GM12865 (cell line): ENCODE data around the gene IFT43.

Source experiments
- DNase-seq: peaks from one replicate; pipeline ENCODE4 v3.0.0; 2010; ENCODE audit warnings: low read depth
- H3K4me3 ChIP-seq: 2 replicates; pipeline ENCODE4 v1.5.1; 2011; ENCODE audit warnings: mild to moderate bottlenecking, low read depth, low read length, control low read depth
- TF ChIP-seq, protein P1 (sequence below): IDR thresholded peaks from 2 replicates; pipeline ENCODE4 v1.5.1; 2011; ENCODE audit warnings: low read length, control low read depth, low read depth, inconsistent platforms; ENCODE audit not compliant: insufficient read depth; ENCODE audit errors: missing control alignments

Gene IFT43

DNA sequence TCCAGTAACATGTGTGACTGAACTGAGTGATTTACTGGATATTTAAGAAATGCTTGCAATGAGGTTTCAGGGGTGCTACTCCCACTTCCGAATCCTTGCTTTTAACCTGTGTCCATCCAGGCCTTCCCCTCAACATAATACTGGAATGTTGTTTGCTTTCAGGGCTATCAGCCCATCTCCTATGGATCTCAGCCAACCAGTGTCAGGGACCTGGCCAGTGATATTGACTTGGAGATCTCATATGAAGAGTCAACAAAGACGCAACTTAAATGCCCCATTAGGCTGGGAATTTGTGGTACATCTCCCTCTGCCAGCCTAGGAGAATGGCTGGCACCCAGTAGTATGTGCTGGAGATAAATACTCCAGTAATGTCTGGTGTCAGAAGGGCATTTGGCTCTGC lies 889 bp upstream of the IFT43 start:
- TF ChIP-seq, protein P1, sequence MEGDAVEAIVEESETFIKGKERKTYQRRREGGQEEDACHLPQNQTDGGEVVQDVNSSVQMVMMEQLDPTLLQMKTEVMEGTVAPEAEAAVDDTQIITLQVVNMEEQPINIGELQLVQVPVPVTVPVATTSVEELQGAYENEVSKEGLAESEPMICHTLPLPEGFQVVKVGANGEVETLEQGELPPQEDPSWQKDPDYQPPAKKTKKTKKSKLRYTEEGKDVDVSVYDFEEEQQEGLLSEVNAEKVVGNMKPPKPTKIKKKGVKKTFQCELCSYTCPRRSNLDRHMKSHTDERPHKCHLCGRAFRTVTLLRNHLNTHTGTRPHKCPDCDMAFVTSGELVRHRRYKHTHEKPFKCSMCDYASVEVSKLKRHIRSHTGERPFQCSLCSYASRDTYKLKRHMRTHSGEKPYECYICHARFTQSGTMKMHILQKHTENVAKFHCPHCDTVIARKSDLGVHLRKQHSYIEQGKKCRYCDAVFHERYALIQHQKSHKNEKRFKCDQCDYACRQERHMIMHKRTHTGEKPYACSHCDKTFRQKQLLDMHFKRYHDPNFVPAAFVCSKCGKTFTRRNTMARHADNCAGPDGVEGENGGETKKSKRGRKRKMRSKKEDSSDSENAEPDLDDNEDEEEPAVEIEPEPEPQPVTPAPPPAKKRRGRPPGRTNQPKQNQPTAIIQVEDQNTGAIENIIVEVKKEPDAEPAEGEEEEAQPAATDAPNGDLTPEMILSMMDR: no peak
- no peak for DNase-seq

DNA sequence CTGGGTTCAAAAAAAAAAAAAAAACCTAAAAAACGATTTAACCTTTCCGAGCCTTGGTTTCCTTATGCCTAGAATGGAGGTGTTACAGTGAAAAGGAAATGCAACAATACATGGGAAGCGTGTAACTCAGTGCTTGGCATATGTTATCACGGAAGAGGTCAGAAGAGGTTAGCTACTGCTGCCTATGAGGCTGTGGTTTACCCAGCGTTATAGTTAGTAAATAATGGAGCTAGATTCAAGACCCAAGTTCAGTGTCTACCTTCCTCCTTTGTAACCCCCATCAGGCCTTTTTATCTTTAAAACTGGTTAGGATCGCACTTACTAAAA lies 839 bp downstream of the IFT43 start:
- TF ChIP-seq, protein P1: no peak
- H3K4me3 ChIP-seq: peak overlapping the region; percentile 99
- DNase-seq: no peak

More for the DNA sequence above, 889 bp upstream of the IFT43 start:
- no peak overlapping the region for H3K4me3 ChIP-seq

DNA sequence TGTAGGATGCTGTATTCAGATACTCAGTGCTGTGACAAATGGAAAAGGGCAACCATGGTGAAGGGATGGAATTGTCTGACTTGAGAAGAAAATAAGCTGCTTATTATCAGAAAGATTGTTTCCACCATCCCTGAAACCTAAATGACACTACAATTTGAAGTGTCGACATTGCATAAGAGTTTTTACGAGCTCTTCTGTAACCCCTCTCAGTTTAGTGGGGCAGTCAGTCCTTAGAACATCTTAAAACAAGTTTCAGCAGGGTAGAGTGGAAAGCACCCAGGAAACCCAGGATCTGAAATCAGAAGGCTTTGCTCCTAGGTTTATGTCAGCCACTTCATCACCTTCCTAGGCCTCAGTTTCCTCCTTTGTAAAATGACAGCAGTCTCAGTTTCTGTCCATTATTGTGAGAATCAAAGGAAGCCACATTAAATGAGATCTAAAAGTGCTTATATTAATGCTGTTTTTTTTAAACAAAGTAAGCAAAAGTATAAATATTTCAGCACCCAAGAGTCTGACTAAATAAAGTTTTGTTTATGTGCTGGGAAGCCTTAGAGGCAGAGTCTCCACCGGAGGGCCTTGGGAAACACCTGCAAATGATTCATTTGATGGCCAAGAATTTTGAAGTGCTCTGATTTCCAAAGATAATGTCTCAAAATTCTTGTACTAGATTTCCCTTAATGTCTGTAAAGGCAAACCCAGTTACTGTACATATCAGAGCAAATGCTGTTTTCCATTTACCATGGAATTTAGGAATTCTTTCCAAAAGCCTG lies 1.8 kb downstream of the IFT43 start:
- no peak for DNase-seq
- TF ChIP-seq, protein P1: no peak
- no peak overlapping the region for H3K4me3 ChIP-seq

DNA sequence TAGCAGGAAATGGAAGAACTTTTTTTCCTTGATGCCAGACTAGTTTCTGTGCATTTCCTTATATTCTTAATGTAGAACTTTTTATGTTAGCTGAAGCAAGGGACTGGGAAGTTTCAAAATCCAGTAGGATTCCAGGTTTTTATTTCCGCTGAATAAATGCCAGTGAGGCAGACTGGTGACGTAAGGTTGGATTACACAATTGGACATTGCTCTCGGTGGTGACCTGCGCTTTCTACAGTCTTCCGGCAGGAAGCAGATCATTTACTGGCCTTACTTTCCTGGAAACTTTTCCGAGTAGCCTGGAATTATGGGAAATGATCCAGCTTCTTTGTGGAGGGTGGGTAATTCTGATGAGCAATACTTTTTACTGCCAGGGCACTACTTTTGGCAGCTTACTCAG lies 3.6 kb downstream of the IFT43 start:
- no peak for DNase-seq
- TF ChIP-seq, protein P1: no peak
- no peak overlapping the region for H3K4me3 ChIP-seq

DNA sequence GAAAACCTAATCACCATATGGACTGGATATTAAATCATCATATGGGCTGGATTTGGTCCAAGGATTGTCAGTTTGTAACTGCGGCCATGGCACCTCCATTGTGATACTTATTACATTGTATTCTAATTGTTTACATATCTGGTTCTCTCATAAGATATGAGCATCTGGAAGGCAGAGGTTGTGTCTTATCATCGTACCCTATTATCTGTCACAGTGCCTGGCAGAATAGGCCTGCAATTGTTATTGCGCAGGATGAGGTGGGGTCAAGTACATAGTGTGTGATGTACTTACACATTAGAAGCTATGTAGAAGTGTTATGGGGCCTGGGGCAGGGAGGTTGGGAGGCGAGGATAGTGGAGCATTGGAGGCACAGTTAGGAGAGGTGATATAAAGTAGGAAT lies 4.7 kb downstream of the IFT43 start:
- TF ChIP-seq, protein P1: no peak
- no peak for DNase-seq
- no peak overlapping the region for H3K4me3 ChIP-seq

GRCh38 chr14:75991753-75992152 lies 6.2 kb downstream of the IFT43 start:
- TF ChIP-seq, protein P1: no peak
- DNase-seq: no peak
- no peak overlapping the region for H3K4me3 ChIP-seq

GRCh38 chr14:75993567-75994041 lies 8.0 kb downstream of the IFT43 start:
- TF ChIP-seq, protein P1: no peak
- no peak overlapping the region for H3K4me3 ChIP-seq
- DNase-seq: peak; percentile 58
